GM19328 (cell line): ENCODE data around the gene COL6A1.
"Not testable (repeated sequence)": the region's sequence is repeated elsewhere in the genome, so short reads cannot be mapped to it uniquely, and the experiment has no call there.

ENCODE experiments used
- ATAC-seq: cut with Tn5 transposase; IDR thresholded peaks from one replicate; pipeline ENCODE4 v1.9.1; 2021; ENCODE audit warnings: mild to moderate bottlenecking, moderate library complexity; ENCODE audit not compliant: unreplicated experiment

COL6A1 gene

DNA sequence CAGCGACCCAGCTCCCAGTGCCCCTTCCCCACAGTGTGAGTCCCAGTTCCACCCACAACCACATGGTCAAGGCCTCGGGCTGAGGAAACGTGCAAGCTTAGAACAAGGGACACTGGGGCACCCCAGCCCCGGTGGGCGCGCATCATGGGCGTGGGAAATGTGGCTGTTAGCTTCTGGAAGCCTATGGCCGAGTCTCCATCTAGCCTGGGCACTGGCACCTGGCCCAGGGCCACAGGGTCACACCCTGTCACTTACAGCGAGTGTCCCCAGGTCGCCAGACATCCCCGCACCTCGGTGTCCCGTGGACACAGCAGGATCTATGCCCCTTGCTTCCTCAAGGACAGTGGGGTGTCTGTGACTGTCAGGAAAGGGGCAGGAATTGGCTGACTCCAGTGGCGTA is 37.0 kb upstream of the COL6A1 start:
- ATAC-seq = no peak

DNA sequence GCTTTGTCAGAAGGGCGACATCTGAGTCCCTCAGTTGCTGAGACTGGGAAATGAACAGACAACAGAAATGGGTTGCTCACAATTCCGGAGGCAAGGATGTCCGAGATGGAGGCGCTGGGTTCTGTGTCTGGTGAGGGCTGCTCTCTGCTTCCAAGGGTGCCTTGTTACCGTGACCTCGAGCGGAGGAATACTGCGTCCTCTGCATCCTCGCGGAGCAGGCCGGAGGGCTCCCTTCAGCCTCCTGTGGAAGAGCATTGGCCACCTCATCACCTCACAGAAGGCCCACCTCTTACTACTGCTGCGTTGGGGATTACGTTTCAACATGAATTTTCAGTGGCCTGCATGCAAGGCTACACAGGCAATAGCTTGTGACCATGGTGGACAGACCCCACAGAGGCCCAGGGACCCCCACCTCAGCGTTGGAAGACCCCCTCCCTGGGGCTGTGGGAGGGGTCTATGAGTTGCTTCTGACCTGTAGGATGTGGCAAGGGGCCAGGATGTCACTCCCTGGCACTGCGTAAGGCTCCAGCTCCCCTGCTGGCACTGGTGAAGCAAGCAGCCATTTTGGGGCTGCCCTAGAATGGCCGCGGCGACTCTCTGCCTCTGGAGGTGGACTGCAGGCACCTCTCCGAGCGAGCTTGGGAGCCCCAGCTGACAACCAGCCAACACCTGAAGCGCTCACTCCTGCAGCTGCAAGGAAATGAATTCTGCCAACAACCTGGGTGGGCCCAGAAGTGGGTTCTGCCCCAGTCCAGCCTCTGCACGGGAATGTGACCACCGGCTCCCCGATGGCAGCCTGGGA is 36.3 kb upstream of the COL6A1 start:
- ATAC-seq = no peak

DNA sequence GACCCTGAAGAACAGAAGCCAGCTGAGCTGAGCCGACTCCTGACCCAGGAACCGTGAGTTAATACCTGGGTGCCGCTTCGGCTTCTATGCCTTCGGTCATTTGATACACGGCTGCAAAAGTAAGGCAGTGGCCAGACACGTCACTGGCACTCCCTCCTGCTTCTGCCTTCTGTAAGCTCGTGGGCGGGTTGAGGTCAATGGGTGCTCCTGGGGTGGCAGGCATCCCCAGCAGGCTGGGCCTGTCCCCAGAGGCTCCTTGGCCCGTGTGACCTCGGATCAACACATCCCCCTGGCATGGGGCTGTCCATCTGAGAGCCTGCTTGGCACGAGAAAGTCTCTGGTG is 35.7 kb upstream of the COL6A1 start:
- ATAC-seq = no peak

DNA sequence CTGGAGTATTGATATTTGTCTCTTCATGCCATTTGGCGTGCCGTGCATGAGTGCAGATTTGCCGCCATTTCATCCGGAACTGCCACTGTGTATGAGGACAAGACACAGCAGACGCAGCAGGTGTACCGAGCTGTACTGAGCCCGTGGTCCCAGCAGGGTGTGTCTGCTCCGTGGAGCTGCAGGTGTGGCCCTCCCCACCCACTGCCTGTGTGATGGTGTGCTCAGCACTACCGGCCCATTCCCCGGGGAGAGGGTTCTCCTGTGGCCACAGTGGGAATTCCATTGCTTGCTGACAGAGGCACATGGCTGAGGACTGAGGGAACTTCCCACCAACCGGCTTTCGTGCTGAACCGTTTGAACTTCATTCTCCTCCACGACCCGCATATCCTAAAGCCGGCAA is 34.3 kb upstream of the COL6A1 start:
- ATAC-seq = no peak

DNA sequence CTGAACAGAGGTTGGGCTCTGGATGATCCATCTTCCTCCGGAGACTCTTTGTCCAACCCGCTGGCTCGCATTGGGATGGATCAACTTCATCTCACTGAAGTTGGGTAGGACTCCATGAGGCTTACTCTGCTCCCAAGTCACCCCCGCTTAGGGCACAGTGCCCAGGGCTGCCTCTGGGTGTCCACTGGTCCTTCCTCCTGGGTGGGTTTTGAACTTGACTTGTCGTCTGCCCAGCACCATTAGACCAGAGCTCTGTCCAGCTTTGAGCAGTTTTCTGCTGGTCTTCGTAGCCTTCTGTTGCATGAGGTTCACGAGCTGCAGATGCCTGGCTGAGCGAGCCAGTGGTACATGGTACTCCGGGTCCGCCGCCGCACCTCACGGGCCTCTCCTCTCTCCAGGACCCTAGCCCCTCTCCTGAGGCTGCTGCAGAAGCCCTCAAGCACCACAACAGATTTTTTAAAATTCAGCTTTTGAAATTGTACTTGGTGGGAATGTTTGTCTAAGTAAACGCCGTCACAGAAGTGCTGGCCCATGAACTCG is 33.8 kb upstream of the COL6A1 start:
- no peak for ATAC-seq

DNA sequence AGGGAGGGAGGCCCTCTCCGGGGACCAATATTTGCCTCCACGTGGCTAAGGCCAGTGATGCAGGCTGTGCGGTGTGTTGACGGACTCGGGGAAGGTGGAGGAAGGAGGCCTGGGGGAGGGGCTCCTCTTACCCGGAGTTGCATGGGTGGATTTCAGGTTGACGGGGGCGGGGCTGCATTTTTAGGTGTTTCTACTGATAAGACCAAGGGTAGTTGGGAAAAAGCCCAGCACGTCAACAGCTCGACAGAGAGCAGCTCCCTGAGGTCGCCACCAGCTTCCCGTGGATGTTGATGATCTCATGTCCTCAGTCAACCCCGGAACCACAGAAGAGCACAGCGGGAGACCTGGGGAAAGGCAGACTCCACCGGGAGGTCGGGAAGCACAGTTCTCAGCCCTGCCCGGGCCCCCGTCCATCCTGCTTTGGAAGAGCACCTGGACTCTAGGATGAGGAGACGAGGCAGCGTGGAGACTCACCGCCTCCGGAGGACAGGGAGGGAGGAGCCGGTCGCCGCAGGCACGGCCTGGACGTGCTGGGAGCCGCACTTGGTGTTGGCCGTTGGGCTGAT is 32.9 kb upstream of the COL6A1 start:
- ATAC-seq = no peak

DNA sequence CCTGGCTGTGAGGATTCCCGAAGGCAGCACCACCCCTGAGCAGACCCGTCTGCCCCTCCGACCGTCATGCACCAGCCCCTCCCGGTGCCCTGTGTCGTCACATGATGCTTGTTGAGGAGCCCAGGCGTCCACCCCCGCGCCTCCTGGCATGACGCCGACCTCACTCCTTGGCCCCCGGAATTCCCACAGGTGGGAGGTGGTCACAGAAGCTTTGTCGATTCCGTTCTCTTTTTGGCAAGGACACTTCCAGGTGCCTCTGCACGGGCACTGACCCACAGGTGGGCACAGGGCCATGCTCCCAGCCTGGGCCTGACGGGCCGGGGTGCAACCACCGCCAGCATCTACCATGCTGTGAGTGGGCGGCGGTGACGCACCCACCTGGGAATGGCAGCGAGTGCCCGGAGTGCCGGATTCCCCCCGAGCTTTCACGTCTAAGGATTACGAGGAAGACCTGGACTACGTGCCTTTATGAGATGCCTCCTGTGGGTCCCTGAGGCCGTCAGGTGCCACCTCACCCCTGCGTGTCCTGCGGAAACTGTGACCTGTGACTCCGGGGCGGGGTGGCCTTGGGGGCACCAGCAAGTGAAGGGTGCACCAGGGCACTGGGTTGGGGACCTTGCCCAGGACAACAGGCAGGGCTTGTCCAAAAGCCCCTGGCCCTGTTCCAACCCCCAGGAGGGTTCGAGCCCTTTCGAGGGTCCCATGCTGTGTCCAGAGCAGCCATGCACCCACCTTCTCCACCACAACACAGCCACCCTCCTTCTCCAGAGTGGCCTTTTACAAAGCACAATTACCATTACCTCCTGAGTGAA is 31.4 kb upstream of the COL6A1 start:
- ATAC-seq = no peak

DNA sequence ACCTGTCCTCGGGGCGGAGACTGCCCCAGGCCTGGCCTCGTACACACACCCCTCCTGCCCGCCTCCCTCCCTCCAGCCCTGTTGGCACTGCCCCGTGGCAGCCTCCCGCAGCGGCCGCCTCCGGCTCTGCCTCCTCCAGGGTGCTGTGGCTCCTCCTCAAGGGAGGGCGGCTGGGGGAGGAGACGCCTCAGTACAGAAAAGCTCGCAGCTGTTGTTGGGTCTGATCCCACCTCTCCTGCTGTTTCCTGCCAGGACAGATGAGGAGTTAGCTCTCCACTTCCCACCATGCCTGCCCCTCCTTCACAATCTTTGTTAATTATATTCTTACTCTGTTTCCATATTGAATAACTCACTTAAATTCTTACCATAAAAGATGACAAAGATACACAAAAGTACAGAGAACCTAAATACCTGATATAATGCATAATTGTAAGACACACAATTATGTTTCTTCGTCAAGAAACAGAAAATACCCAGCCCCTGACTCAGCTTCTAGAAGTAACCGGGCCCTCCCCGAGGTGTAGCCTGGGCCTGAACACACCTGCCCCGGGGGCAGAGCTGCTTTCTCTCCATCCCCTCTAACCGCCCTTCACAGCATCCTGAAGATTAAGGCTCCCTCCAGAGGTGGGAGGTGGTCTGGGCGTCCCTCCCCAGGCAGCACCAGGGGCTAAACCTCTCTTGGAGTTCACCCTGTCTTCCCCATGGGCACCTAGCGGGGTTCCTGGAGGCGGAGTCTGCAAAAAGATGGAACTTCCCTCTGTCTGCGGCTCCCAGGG is 30.6 kb upstream of the COL6A1 start:
- no peak for ATAC-seq

DNA sequence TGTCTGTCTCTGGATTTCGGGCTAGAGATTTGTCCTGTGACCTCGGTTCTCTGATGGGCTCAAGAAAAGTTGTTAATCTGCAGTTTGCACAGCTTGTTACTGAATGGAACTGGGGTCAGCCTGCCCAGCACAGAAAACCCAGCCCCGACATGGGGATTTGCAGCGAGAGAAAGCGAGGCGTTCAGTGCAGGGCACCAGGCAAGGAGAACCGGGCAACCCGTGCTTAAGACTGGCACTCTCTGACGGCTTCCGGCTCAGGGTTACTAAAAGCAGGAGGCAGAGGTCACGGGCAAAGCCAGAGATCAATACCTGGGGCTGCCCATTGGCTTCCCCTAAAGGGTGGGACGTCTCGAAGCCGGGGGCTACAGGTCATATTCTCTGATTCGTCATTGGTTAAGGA is 29.9 kb upstream of the COL6A1 start:
- ATAC-seq = no peak

GRCh38 chr21:45952527-45952926 is 29.0 kb upstream of the COL6A1 start:
- not testable (repeated sequence) for ATAC-seq

- ATAC-seq = no peak
Observed at GRCh38 chr21:45952974-45953373, 28.6 kb upstream of the COL6A1 start.

DNA sequence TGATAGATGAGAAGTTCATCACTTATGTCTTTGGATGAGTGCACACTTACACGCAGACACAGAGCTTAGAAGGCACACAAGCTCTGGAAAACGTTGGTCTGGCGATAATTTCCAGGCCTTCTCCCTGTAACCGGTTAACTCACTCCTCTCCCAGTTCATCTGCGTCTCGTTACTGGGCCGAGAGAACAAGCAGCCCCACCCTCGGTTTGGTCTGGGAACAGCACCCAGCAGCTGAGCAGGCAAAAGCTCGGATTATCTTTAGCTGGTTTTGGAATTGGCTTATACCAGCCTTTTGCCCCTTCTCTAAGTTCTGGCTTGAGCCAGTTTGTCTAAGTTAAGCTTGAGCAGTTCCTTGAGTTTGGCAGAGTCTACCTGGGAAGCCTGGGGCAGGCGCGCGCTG is 27.3 kb upstream of the COL6A1 start:
- ATAC-seq = no peak

DNA sequence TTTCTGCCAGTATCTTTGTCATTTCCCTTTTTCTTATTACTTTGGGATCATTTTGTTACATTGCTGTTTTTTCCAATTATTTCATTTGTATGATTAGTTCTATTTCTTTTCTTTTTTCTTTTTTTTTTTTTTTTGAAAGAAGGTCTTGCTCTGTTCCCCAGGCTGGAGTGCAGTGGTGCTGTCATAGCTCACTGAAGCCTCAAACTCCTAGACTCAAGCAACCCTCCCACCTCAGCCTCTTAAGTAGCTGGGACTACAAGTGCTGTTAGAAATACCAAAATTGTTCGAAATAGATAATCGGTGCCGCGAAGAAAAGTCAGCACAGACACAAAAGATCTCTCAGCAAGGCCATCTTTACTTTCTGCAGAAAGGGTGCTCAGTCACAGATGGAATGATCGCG is 26.6 kb upstream of the COL6A1 start:
- ATAC-seq = no peak

DNA sequence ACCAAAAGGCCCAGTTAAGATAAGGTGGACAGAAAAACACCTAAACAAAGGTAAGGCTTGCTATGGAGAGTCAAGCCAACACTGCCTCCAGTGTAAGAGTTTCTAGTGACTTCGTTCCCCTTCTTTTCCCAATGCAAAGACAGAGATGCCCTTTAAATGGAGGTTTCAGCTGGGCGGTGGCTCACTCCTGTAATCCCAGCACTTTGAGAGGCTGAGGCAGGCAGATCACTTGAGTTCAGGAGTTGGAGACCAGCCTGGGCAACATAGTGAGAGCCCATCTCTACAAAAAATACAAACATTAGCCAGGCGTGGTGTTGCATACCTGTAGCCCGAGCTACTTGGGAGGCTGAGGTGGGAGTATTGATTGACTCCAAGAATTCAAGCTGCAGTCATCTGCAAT is 24.0 kb upstream of the COL6A1 start:
- no peak for ATAC-seq

DNA sequence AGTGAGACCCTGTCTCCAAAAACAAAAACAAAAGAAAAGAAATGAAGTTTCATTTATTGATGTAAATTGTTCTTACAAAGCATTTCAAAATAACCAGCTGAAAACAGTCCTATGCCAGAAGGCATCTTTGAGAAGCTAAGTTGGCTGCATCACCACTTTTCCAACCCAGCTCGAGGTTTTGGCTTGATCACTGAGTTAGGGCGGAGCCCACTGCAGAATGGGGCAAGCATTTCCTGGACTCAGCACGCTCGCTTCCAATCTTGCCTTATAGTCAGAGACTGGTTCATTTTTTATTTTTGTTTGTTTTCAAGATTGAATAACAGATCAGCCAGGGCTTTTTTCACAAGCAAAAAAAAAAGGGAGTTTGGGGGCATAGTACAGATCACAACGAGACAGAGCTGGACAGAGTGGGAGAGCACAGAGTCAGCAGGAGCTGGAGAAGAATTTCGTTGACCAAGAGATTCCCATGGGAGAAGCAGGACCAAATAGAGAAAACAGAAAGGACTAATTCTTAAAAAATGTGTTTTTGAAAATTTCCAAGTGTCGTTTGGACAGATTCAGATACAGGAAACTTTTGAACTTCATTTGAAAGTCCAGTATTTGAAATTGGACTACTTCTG is 23.5 kb upstream of the COL6A1 start:
- no peak for ATAC-seq

- ATAC-seq = no peak
Observed at GRCh38 chr21:45959182-45959581, 22.4 kb upstream of the COL6A1 start.

DNA sequence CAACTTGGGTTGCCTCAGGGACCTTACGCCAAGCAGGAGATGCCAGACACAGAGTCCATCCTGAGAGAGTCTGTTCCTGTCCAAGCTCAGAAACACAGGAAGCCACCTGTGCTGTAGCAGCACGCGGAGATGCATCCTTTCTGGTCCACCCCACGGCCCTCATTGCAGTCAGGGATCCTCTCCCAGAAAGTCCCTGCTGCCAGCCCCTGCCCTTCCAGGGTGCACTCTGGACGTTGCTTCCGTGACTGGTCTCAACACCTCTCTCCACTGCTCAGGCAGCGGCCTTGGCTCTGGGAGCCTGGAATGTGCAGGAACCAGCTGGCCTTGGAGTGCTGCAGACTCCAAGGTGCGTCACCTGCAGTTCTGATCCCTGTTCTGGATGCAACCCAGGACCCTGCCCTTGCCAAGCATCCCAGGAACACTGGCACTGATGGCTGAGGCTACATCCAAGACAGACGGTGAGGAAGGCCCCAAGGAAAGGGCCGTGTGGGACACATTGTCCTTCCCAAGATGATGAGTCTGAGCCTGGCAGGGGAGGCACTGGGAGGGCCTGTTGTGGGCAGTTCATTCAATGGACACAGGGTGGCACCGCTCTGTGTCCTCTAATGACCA is 21.7 kb upstream of the COL6A1 start:
- ATAC-seq = no peak

DNA sequence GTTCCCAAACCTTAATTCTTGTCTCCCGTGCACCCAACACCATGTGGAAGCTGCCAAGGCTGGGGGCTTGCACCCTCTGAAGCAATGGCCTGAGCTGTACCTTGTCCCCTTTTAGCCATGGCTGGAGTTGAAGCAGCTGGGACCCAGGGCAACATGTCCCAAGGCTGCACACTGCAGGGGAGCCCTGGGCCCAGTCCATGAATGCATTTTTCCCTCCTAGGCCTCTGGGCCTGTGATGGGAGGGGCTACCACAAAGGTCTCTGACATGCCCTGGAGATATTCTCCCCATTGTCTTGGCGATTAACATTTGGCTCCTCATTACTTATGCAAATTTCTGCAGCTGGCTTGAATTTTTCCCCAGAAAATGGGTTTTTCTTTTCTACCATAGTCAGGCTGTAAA is 20.2 kb upstream of the COL6A1 start:
- ATAC-seq = not testable (repeated sequence)

DNA sequence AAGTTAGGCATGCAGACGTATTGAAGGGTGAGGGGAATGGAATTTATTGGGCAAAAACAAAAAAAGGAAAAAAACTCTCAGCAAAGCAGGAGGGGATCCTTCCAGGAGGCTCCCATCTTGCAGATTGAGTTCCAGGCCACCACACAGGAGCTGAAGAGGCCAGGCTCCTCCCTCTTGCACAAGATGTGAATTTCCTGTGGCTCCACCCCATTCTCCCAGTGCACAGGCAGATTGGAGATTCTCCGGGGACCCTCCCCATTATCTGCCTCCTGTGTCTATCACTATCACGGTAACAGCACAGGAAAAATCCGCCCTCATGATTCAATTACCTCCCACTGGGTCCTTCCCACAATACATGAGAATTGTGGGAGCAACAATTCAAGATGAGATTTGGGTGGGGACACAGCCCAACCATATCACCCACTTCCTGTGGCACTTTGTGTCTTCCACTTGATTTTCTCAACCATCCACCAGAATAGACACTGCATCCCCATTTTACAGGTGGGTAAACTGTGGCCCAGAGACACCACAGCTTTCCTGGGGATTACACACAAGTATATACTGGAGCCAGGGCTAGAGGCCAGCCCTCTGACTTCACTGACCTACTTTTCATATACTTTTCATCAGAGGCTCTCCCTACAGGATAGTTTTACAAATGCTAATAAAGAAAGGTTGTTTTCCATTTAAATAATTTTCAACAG is 18.9 kb upstream of the COL6A1 start:
- no peak for ATAC-seq

GRCh38 chr21:45963232-45963570 is 18.4 kb upstream of the COL6A1 start:
- no peak for ATAC-seq
